Liver (tissue), 9 donors: ENCODE results near the gene ZCCHC17. TPM values are rescaled to one million over a fixed set of nuclear protein-coding genes. Genes with fewer than 3 reads are reported as not detected.

Source experiments
- DNase-seq: peaks from one replicate; pipeline ENCODE4 v3.0.0-alpha.2; 2017; ENCODE audit warnings: low spot score
- H3K27ac ChIP-seq, 2 donors: one replicate each; pipeline ENCODE4 v1.7.0; 2013; ENCODE audit warnings: inconsistent platforms in 2 of 2, low read length in 2 of 2, control low read depth in 1 of 2, low read depth in 1 of 2, mild to moderate bottlenecking in 1 of 2
- H3K27me3 ChIP-seq, 4 donors: one replicate each; pipeline versions ENCODE4 v1.6.1 to v1.7.0; 2013; ENCODE audit warnings: low read length in 3 of 4, inconsistent platforms in 1 of 4, mild to moderate bottlenecking in 1 of 4, moderate library complexity in 1 of 4; ENCODE audit not compliant: control insufficient read depth in 4 of 4, insufficient read depth in 4 of 4
- H3K36me3 ChIP-seq, 4 donors: one replicate each; pipeline versions ENCODE4 v1.6.1 to v1.7.0; 2013; ENCODE audit warnings: low read length in 3 of 4, mild to moderate bottlenecking in 3 of 4, low read depth in 1 of 4, moderate library complexity in 1 of 4; ENCODE audit not compliant: control insufficient read depth in 4 of 4, insufficient read depth in 3 of 4
- H3K4me1 ChIP-seq, 4 donors: one replicate each; pipeline versions ENCODE4 v1.6.1 to v1.7.0; 2013; ENCODE audit warnings: low read length in 3 of 4, mild to moderate bottlenecking in 3 of 4, moderate library complexity in 1 of 4; ENCODE audit not compliant: control insufficient read depth in 4 of 4, insufficient read depth in 4 of 4
- H3K4me3 ChIP-seq, 3 donors: one replicate each; pipeline versions ENCODE4 v1.6.1 to v1.7.0; 2013; ENCODE audit warnings: low read length in 3 of 3, control low read depth in 1 of 3, low read depth in 1 of 3, mild to moderate bottlenecking in 1 of 3
- H3K9ac ChIP-seq, 2 donors: one replicate each; pipeline ENCODE4 v1.7.0; 2013; ENCODE audit warnings: low read length in 2 of 2, mild to moderate bottlenecking in 2 of 2, moderate library complexity in 2 of 2, control low read depth in 1 of 2, low read depth in 1 of 2
- H3K9me3 ChIP-seq, 4 donors: one replicate each; pipeline versions ENCODE4 v1.6.1 to v1.7.0; 2013; ENCODE audit warnings: low read length in 3 of 4; ENCODE audit not compliant: control insufficient read depth in 4 of 4
- ATF3 ChIP-seq: IDR thresholded peaks from 2 replicates; pipeline ENCODE4 v1.6.1; 2016; ENCODE audit warnings: antibody characterized with exemption
- CTCF ChIP-seq: fragments of 150-350 bp; IDR thresholded peaks from 2 replicates; pipeline ENCODE4 v1.5.1; 2017; ENCODE audit warnings: improper control_type of control experiment, low read depth, low read length; ENCODE audit not compliant: missing input control
- EGR1 ChIP-seq, 2 donors: IDR thresholded peaks; 2 replicates each; pipeline ENCODE4 v1.6.1; 2016 to 2018; ENCODE audit warnings: antibody characterized with exemption in 2 of 2, low read depth in 2 of 2
- FOXA1 ChIP-seq: IDR thresholded peaks from 2 replicates; pipeline ENCODE4 v1.6.1; 2016; ENCODE audit warnings: antibody characterized with exemption
- FOXA2 ChIP-seq: IDR thresholded peaks from 2 replicates; pipeline ENCODE4 v1.6.1; 2016; ENCODE audit warnings: antibody characterized with exemption
- GABPA ChIP-seq, 2 donors: IDR thresholded peaks in 1 of 2; conservative IDR thresholded peaks in 1 of 2; 2 replicates each; pipeline ENCODE4 v1.6.1; 2016; ENCODE audit warnings: antibody characterized with exemption in 2 of 2, mild to moderate bottlenecking in 1 of 2, moderate library complexity in 1 of 2
- HNF4A ChIP-seq, 2 donors: conservative IDR thresholded peaks; 2 replicates each; pipeline ENCODE4 v1.6.1; 2016; ENCODE audit warnings: antibody characterized with exemption in 2 of 2, mild to moderate bottlenecking in 2 of 2
- HNF4G ChIP-seq: IDR thresholded peaks from 2 replicates; pipeline ENCODE4 v1.6.1; 2016; ENCODE audit warnings: antibody characterized with exemption
- JUND ChIP-seq, 2 donors: IDR thresholded peaks; 2 replicates each; pipeline ENCODE4 v1.6.1; 2016; ENCODE audit warnings: antibody characterized with exemption in 2 of 2
- NR2F2 ChIP-seq: IDR thresholded peaks from 2 replicates; pipeline ENCODE4 v1.6.1; 2016; ENCODE audit warnings: antibody characterized with exemption
- RAD21 ChIP-seq, 2 donors: IDR thresholded peaks; 2 replicates each; pipeline ENCODE4 v1.6.1; 2016; ENCODE audit warnings: antibody characterized with exemption in 2 of 2, mild to moderate bottlenecking in 2 of 2
- REST ChIP-seq: IDR thresholded peaks from 2 replicates; pipeline ENCODE4 v1.6.1; 2016; ENCODE audit warnings: antibody characterized with exemption, mild to moderate bottlenecking
- RXRA ChIP-seq, 2 donors: IDR thresholded peaks; 2 replicates each; pipeline ENCODE4 v1.6.1; 2017 to 2018; ENCODE audit warnings: antibody characterized with exemption in 2 of 2, mild to moderate bottlenecking in 1 of 2
- SP1 ChIP-seq: IDR thresholded peaks from 2 replicates; pipeline ENCODE4 v1.6.1; 2018; ENCODE audit warnings: antibody characterized with exemption, mild to moderate bottlenecking
- TAF1 ChIP-seq: conservative IDR thresholded peaks from 2 replicates; pipeline ENCODE4 v1.6.1; 2016; ENCODE audit warnings: antibody characterized with exemption, mild to moderate bottlenecking
- ZBTB33 ChIP-seq: IDR thresholded peaks from 2 replicates; pipeline ENCODE4 v1.6.1; 2016; ENCODE audit warnings: antibody characterized with exemption
- WGBS: extraction: QIAGEN DNeasy Blood & Tissue Kit; methylation state at CpG from one replicate; pipeline ENCODE4 v1.1.7; 2013; 5-methylcytosine and 5-hydroxymethylcytosine counted together
- polyA plus RNA-seq, 2 donors: library from polyadenylated mRNA; stranded (reverse) in 1 of 2; unstranded in 1 of 2; fragments of 200-250 nt in 1 of 2; fragments of >200 nt in 1 of 2; fragmentation: Nextera tagmentation in 1 of 2; extraction: Ambion mirVana in 1 of 2; gene quantifications; one replicate each; pipeline versions ENCODE4 v1.2.1 to v1.2.3, GENCODE V29; 2013 to 2015
- total RNA-seq, 2 donors: library from RNA; depleted of rRNA; stranded (reverse); fragments of >200 nt; gene quantifications; one replicate each; pipeline ENCODE4 v1.2.3, GENCODE V29; 2014
- donor health status: healthy.
- donor health status: healthy.
- donor health status: healthy.
- donor health status: healthy.
- donor health status: healthy.

ZCCHC17 gene
- total and polyA plus RNA-seq, 4 donors = 7.4 to 15.1 (median 9.2) TPM

- no peak overlapping the region for H3K27ac ChIP-seq
These were observed 73.7 kb downstream of the ZCCHC17 start for GRCh38 chr1:31370565-31370964.

GRCh38 chr1:31371121-31371959, 74.5 kb downstream of the ZCCHC17 start:
- no peaks in the 10 kb centered on the region for H3K27me3 ChIP-seq
- TF ChIP-seq RAD21 (IDR thresholded peaks at IDR 0.05) (no peak), EGR1 (IDR thresholded peaks at IDR 0.05; ENCODE audit: low read depth in 2 of 2) (no peak), FOXA2 (no peak), CTCF (no peak), FOXA1 (no peak), HNF4G (no peak), REST (no peak), SP1 (no peak), HNF4A (conservative IDR thresholded peaks at IDR 0.05) (no peak), ATF3 (no peak), ZBTB33 (no peak), GABPA (IDR thresholded peaks at IDR 0.05 in 1 of 2, conservative IDR thresholded peaks at IDR 0.05 in 1 of 2) (no peak), JUND (IDR thresholded peaks at IDR 0.05) (no peak), RXRA (IDR thresholded peaks at IDR 0.05) (peak; percentile 50 to 60), NR2F2 (peak; percentile 72), TAF1 (no peak)
- H3K4me1 ChIP-seq = peaks cover 12 to 30% (median 26%) of the 10 kb centered on the region in 4 donors
- H3K36me3 ChIP-seq = no peaks in the 10 kb centered on the region
- H3K9ac ChIP-seq = no peak overlapping the region
- no peak overlapping the region for H3K4me3 ChIP-seq
- WGBS = 52% methylated on average over 10 of the region's 10 CpGs
- no peak overlapping the region for H3K27ac ChIP-seq
- DNase-seq = no peak
- no peaks in the 10 kb centered on the region for H3K9me3 ChIP-seq

More at GRCh38 chr1:31370565-31370964, 73.7 kb downstream of the ZCCHC17 start:
- Histone ChIP-seq H3K9ac (no peak overlapping the region), H3K36me3 (no peaks in the 10 kb centered on the region), H3K9me3 (no peaks in the 10 kb centered on the region), H3K27me3 (no peaks in the 10 kb centered on the region), H3K4me1 (peaks cover 12 to 30% (median 26%) of the 10 kb centered on the region in 4 donors), H3K4me3 (no peak overlapping the region)
- DNase-seq = no peak
- 96% methylated on average over 4 of the region's 4 CpGs for WGBS
- no peak for TF ChIP-seq ATF3
